ENCODE results near the gene TCAP. TPM values are rescaled to one million over a fixed set of nuclear protein-coding genes. Genes with fewer than 3 reads are reported as not detected.

Gene TCAP
- total RNA-seq, 1 experiment from 2014 or later, result 0.54 TPM

DNA sequence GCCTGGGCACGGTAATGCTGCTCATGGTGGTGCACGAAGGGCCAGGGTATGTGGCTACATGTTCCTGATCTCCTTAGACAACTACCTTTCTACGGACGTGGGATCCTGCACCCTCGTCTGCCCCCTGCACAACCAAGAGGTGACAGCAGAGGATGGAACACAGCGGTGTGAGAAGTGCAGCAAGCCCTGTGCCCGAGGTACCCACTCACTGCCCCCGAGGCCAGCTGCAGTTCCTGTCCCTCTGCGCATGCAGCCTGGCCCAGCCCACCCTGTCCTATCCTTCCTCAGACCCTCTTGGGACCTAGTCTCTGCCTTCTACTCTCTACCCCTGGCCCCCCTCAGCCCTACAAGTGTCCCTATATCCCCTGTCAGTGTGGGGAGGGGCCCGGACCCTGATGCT lies 46.7 kb downstream of the TCAP start:
- no peak for DNase-seq (ENCODE audit: low spot score)
- POLR2A ChIA-PET (ENCODE audit: low non-redundant PET), result no interaction called here
- Histone ChIP-seq H3K4me3 (ENCODE audit: low read depth, low read length, poor library complexity, severe bottlenecking) (no peak overlapping the region), H3K36me3 (ENCODE audit: insufficient read depth, low read length, poor library complexity, severe bottlenecking) (no peaks in the 10 kb centered on the region), H3K9me3 (ENCODE audit: low read depth, low read length, poor library complexity, severe bottlenecking) (no peaks in the 10 kb centered on the region), H3K27me3 (replicated peaks; ENCODE audit: insufficient read depth, low read depth, low read length, poor library complexity) (no peaks in the 10 kb centered on the region), H3K27ac (ENCODE audit: low read depth, low read length, poor library complexity, severe bottlenecking) (no peak overlapping the region), H3K4me1 (ENCODE audit: insufficient read depth, low read length, poor library complexity, severe bottlenecking) (no peaks in the 10 kb centered on the region)
- TF ChIP-seq, protein P1, sequence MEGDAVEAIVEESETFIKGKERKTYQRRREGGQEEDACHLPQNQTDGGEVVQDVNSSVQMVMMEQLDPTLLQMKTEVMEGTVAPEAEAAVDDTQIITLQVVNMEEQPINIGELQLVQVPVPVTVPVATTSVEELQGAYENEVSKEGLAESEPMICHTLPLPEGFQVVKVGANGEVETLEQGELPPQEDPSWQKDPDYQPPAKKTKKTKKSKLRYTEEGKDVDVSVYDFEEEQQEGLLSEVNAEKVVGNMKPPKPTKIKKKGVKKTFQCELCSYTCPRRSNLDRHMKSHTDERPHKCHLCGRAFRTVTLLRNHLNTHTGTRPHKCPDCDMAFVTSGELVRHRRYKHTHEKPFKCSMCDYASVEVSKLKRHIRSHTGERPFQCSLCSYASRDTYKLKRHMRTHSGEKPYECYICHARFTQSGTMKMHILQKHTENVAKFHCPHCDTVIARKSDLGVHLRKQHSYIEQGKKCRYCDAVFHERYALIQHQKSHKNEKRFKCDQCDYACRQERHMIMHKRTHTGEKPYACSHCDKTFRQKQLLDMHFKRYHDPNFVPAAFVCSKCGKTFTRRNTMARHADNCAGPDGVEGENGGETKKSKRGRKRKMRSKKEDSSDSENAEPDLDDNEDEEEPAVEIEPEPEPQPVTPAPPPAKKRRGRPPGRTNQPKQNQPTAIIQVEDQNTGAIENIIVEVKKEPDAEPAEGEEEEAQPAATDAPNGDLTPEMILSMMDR (conservative IDR thresholded peaks at IDR 0.05; ENCODE audit: low read depth, low read length), result no peak
- no peak for TF ChIP-seq EZH2 (IDR thresholded peaks at IDR 0.05; ENCODE audit: borderline replicate concordance, low read depth, low read length, poor library complexity, severe bottlenecking)
- intact Hi-C loops (cut with micrococcal nuclease; ENCODE audit: unreplicated experiment), result no loop called here
- CTCF ChIA-PET, result no interaction called here
- BruUV-seq (replicated peaks), result no TSS peak

DNA sequence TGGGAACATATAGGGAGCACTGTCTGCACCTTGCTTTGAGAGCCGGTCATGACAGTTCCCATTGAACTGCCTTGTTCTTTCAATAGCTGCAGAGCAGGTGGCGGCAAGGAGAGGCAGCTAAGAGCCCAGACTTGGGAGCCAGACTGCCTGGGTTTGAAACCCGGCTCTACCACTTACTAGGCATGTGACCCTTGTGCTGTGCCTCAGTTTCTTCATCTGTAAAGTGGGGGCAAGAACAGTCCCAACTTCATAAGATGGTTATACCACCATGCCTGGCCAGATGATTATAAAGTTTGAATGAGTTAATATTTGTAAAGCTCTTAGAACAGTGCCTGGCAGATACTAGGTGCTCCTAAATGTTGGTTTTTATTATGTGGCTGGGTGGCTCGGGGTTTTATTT lies 49.1 kb downstream of the TCAP start:
- Histone ChIP-seq H3K4me3 (ENCODE audit: low read depth, low read length, poor library complexity, severe bottlenecking) (no peak overlapping the region), H3K36me3 (ENCODE audit: insufficient read depth, low read length, poor library complexity, severe bottlenecking) (no peaks in the 10 kb centered on the region), H3K27me3 (replicated peaks; ENCODE audit: insufficient read depth, low read depth, low read length, poor library complexity) (no peaks in the 10 kb centered on the region), H3K9me3 (ENCODE audit: low read depth, low read length, poor library complexity, severe bottlenecking) (no peaks in the 10 kb centered on the region), H3K27ac (ENCODE audit: low read depth, low read length, poor library complexity, severe bottlenecking) (no peak overlapping the region), H3K4me1 (ENCODE audit: insufficient read depth, low read length, poor library complexity, severe bottlenecking) (no peaks in the 10 kb centered on the region)
- TF ChIP-seq EZH2 (IDR thresholded peaks at IDR 0.05; ENCODE audit: borderline replicate concordance, low read depth, low read length, poor library complexity, severe bottlenecking), result no peak
- TF ChIP-seq, protein P1 (conservative IDR thresholded peaks at IDR 0.05; ENCODE audit: low read depth, low read length), result no peak
- ChIA-PET CTCF (no interaction called here), POLR2A (ENCODE audit: low non-redundant PET) (no interaction called here)
- intact Hi-C loops (cut with micrococcal nuclease; ENCODE audit: unreplicated experiment), result no loop called here
- BruUV-seq (replicated peaks), result no TSS peak
- DNase-seq (ENCODE audit: low spot score), result no peak

DNA sequence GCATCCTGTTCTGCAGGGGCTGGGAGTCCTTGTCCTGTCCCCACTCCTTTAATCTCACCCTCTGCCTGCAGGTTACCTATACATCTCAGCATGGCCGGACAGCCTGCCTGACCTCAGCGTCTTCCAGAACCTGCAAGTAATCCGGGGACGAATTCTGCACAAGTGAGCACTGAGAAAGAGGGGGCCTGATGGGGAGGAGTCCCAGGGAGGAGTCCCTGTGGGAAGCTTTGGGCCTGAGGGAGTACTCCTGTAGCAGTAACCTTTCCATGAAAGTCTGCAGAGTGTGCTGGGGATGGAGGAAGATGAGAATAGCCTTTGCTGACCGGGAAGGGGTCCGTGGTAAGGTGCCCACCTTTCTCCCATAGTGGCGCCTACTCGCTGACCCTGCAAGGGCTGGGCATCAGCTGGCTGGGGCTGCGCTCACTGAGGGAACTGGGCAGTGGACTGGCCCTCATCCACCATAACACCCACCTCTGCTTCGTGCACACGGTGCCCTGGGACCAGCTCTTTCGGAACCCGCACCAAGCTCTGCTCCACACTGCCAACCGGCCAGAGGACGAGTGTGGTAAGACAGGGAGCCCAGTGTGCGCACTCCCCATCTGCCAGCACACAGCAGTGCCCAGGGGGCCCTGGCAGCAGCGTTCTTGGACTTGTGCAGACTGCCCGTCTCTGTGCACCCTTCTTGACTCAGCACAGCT lies 50.4 kb downstream of the TCAP start:
- no peak for DNase-seq (ENCODE audit: low spot score)
- BruUV-seq (replicated peaks), result no TSS peak

More for the DNA sequence above, 50.4 kb downstream of the TCAP start:
- H3K4me3 ChIP-seq (ENCODE audit: low read depth, low read length, poor library complexity, severe bottlenecking), result no peak overlapping the region
- ChIA-PET CTCF (no interaction called here), POLR2A (ENCODE audit: low non-redundant PET) (no interaction called here)
- no peaks in the 10 kb centered on the region for H3K4me1 ChIP-seq (ENCODE audit: insufficient read depth, low read length, poor library complexity, severe bottlenecking)
- H3K27ac ChIP-seq (ENCODE audit: low read depth, low read length, poor library complexity, severe bottlenecking), result no peak overlapping the region
- intact Hi-C loops (cut with micrococcal nuclease; ENCODE audit: unreplicated experiment), result no loop called here
- H3K27me3 ChIP-seq (replicated peaks; ENCODE audit: insufficient read depth, low read depth, low read length, poor library complexity), result no peaks in the 10 kb centered on the region
- H3K9me3 ChIP-seq (ENCODE audit: low read depth, low read length, poor library complexity, severe bottlenecking), result no peaks in the 10 kb centered on the region
- H3K36me3 ChIP-seq (ENCODE audit: insufficient read depth, low read length, poor library complexity, severe bottlenecking), result no peaks in the 10 kb centered on the region
- TF ChIP-seq, protein P1 (conservative IDR thresholded peaks at IDR 0.05; ENCODE audit: low read depth, low read length), result no peak
- TF ChIP-seq EZH2 (IDR thresholded peaks at IDR 0.05; ENCODE audit: borderline replicate concordance, low read depth, low read length, poor library complexity, severe bottlenecking), result no peak

Other genes starting within 250 kb of the TCAP start
- gene MED1, start 214.1 kb upstream of the TCAP start, total RNA-seq (2021), result 39.2 and 41.5 TPM in 2 replicates
- 43.5 TPM in 2 replicates for gene CDK12, start 203.9 kb upstream of the TCAP start, total RNA-seq (2021)
- gene NEUROD2, start 57.4 kb upstream of the TCAP start, total RNA-seq (2021), result not detected in 2 replicates
- gene PPP1R1B, start 38.4 kb upstream of the TCAP start, total RNA-seq (2021), result 8.2 and 11.7 TPM in 2 replicates
- 21.3 and 31.4 TPM in 2 replicates for gene STARD3, start 28.2 kb upstream of the TCAP start, total RNA-seq (2021)
- gene PNMT, start 3.1 kb downstream of the TCAP start, total RNA-seq (2021), result not detected in 2 replicates
- gene PGAP3, start 22.7 kb downstream of the TCAP start, total RNA-seq (2021), result 3.6 and 7.6 TPM in 2 replicates
- gene ERBB2, start 34.7 kb downstream of the TCAP start, total RNA-seq (2021), result 11.1 and 17.8 TPM in 2 replicates
- 30.5 and 33.5 TPM in 2 replicates for gene MIEN1, start 65.2 kb downstream of the TCAP start, total RNA-seq (2021)
- 0.62 and 0.63 TPM in 2 replicates for gene GRB7, start 72.6 kb downstream of the TCAP start, total RNA-seq (2021)
- gene IKZF3, start 199.0 kb downstream of the TCAP start, total RNA-seq (2021), result not detected in 2 replicates
- not detected in 2 replicates for gene ZPBP2, start 202.9 kb downstream of the TCAP start, total RNA-seq (2021)